ENCODE data around the gene DYSF.

The DYSF gene

DNA sequence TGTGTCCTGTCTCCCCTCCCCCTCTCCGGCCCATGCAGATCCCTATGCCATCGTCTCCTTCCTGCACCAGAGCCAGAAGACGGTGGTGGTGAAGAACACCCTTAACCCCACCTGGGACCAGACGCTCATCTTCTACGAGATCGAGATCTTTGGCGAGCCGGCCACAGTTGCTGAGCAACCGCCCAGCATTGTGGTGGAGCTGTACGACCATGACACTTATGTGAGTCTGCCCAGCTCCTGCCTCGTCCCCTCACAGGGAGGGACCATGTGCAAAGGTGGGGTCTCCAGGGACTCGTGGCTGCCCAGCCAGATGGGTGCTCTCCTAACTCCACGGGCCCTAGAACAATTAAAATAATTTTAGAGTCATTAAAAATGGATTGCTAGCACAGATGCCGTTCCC is 145.2 kb downstream of the DYSF start:
- Histone ChIP-seq H3K4me2 (ENCODE audit: low read length) (no peak overlapping the region), H3K4me1 (ENCODE audit: low read length) (no peaks in the 10 kb centered on the region), H4K20me1 (ENCODE audit: insufficient read depth, low read length) (no peaks in the 10 kb centered on the region), H3K9me3 (ENCODE audit: insufficient read depth, low read length) (no peaks in the 10 kb centered on the region), H2AFZ (ENCODE audit: low read depth, low read length) (no peak overlapping the region), H3K4me3 (ENCODE audit: low read length) (no peak overlapping the region), H3K36me3 (replicated peaks; ENCODE audit: low read depth, low read length) (no peaks in the 10 kb centered on the region), H3K27ac (ENCODE audit: low read length) (no peak overlapping the region), H3K79me2 (ENCODE audit: low read length) (no peaks in the 10 kb centered on the region), H3K27me3 (ENCODE audit: low read depth, low read length) (peaks cover 13% of the 10 kb centered on the region), H3K9ac (ENCODE audit: low read length) (no peak overlapping the region)
- no peak for TF ChIP-seq EZH2phosphoT487 (IDR thresholded peaks at IDR 0.05; ENCODE audit: low read depth)
- TF ChIP-seq, protein P1, sequence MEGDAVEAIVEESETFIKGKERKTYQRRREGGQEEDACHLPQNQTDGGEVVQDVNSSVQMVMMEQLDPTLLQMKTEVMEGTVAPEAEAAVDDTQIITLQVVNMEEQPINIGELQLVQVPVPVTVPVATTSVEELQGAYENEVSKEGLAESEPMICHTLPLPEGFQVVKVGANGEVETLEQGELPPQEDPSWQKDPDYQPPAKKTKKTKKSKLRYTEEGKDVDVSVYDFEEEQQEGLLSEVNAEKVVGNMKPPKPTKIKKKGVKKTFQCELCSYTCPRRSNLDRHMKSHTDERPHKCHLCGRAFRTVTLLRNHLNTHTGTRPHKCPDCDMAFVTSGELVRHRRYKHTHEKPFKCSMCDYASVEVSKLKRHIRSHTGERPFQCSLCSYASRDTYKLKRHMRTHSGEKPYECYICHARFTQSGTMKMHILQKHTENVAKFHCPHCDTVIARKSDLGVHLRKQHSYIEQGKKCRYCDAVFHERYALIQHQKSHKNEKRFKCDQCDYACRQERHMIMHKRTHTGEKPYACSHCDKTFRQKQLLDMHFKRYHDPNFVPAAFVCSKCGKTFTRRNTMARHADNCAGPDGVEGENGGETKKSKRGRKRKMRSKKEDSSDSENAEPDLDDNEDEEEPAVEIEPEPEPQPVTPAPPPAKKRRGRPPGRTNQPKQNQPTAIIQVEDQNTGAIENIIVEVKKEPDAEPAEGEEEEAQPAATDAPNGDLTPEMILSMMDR (IDR thresholded peaks at IDR 0.05; ENCODE audit: low read depth, low read length), result no peak

DNA sequence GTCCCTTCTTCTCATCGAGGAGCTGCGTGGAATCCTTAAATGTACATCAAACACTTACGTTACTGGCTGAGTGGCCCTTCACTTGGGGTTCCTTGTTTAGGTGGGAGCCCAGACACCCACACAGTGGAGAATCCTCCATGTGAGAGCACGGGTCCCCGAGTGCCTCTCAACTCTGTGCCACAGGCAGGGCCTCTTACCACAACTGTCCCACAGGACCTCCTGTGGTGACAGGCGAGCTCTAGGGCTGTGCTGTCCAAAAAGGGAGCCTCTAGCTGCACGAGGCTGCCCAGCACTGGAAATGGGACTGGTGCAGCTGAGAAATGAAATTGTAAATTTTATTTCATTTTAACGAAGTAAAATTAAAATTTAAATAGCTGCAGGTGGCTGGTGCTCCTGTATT is 145.7 kb downstream of the DYSF start:
- Histone ChIP-seq H3K4me3 (ENCODE audit: low read length) (no peak overlapping the region), H4K20me1 (ENCODE audit: insufficient read depth, low read length) (no peaks in the 10 kb centered on the region), H3K9ac (ENCODE audit: low read length) (no peak overlapping the region), H3K27me3 (ENCODE audit: low read depth, low read length) (peaks cover 13% of the 10 kb centered on the region), H3K27ac (ENCODE audit: low read length) (no peak overlapping the region), H3K4me1 (ENCODE audit: low read length) (no peaks in the 10 kb centered on the region), H3K79me2 (ENCODE audit: low read length) (no peaks in the 10 kb centered on the region), H3K9me3 (ENCODE audit: insufficient read depth, low read length) (no peaks in the 10 kb centered on the region), H3K4me2 (ENCODE audit: low read length) (no peak overlapping the region), H2AFZ (ENCODE audit: low read depth, low read length) (no peak overlapping the region), H3K36me3 (replicated peaks; ENCODE audit: low read depth, low read length) (no peaks in the 10 kb centered on the region)
- no peak for TF ChIP-seq EZH2phosphoT487 (IDR thresholded peaks at IDR 0.05; ENCODE audit: low read depth)
- TF ChIP-seq, protein P1 (IDR thresholded peaks at IDR 0.05; ENCODE audit: low read depth, low read length), result no peak

DNA sequence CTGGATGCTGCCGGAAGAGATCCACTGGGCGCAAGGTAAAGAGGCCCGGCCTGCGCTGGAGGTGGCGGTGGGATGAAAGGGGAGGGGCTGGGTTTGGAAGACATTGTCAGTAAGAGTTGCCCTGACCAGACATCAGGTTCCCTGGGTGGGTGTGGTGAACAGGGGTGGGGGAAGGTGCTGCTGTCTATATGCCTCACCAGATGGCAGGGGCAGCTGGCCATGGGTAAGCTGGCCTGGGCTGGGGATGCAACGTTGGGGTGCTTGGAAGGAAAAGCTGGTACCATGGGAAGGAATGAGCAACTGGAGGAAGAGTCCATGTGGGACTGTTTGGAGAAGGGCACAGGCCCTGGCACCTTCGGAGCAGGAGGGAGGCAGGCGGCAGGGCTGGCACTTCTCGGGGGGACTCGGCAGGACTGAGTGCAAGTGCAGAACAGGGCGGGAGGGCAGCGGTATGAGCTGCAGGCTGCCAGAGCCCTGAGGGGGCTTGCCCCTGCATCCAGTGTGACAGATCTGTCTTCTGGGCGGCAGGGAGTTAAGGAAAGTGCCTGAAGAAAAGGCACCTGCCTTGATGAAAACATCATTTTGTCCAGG is 146.4 kb downstream of the DYSF start:
- Histone ChIP-seq H3K9ac (ENCODE audit: low read length) (no peak overlapping the region), H3K27ac (ENCODE audit: low read length) (no peak overlapping the region), H3K4me3 (ENCODE audit: low read length) (no peak overlapping the region), H3K27me3 (ENCODE audit: low read depth, low read length) (peaks cover 12% of the 10 kb centered on the region), H3K36me3 (replicated peaks; ENCODE audit: low read depth, low read length) (no peaks in the 10 kb centered on the region), H3K9me3 (ENCODE audit: insufficient read depth, low read length) (no peaks in the 10 kb centered on the region), H3K4me1 (ENCODE audit: low read length) (no peaks in the 10 kb centered on the region), H2AFZ (ENCODE audit: low read depth, low read length) (no peak overlapping the region), H3K4me2 (ENCODE audit: low read length) (no peak overlapping the region), H4K20me1 (ENCODE audit: insufficient read depth, low read length) (no peaks in the 10 kb centered on the region), H3K79me2 (ENCODE audit: low read length) (no peaks in the 10 kb centered on the region)
- TF ChIP-seq EZH2phosphoT487 (IDR thresholded peaks at IDR 0.05; ENCODE audit: low read depth), result no peak
- TF ChIP-seq, protein P1 (IDR thresholded peaks at IDR 0.05; ENCODE audit: low read depth, low read length), result no peak

DNA sequence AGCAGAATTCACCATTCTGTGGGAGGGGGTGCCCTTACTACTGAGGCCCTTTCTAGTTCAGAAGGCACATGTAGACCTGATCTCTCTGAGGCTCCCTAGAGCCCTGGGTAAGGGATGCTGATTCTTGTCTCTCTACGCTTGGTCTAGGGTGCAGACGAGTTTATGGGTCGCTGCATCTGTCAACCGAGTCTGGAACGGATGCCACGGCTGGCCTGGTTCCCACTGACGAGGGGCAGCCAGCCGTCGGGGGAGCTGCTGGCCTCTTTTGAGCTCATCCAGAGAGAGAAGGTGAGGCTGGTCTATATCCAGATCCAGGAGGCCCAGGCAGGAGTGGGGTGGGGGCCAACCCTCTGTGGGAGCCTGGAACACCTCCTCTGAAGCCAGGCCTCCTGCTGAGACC is 147.2 kb downstream of the DYSF start:
- TF ChIP-seq, protein P1 (IDR thresholded peaks at IDR 0.05; ENCODE audit: low read depth, low read length), result no peak
- TF ChIP-seq EZH2phosphoT487 (IDR thresholded peaks at IDR 0.05; ENCODE audit: low read depth), result no peak
- Histone ChIP-seq H3K4me3 (ENCODE audit: low read length) (no peak overlapping the region), H3K27me3 (ENCODE audit: low read depth, low read length) (peaks cover 18% of the 10 kb centered on the region), H3K27ac (ENCODE audit: low read length) (no peak overlapping the region), H3K79me2 (ENCODE audit: low read length) (no peaks in the 10 kb centered on the region), H3K9ac (ENCODE audit: low read length) (no peak overlapping the region), H3K4me1 (ENCODE audit: low read length) (0 out of 2 replicates have a peak, but pooled peaks cover 3% of the 10 kb centered on the region), H4K20me1 (ENCODE audit: insufficient read depth, low read length) (no peaks in the 10 kb centered on the region), H3K9me3 (ENCODE audit: insufficient read depth, low read length) (no peaks in the 10 kb centered on the region), H3K36me3 (replicated peaks; ENCODE audit: low read depth, low read length) (no peaks in the 10 kb centered on the region), H2AFZ (ENCODE audit: low read depth, low read length) (no peak overlapping the region), H3K4me2 (ENCODE audit: low read length) (no peak overlapping the region)
